ENCODE results near the gene SPDEF.

Gene SPDEF

DNA sequence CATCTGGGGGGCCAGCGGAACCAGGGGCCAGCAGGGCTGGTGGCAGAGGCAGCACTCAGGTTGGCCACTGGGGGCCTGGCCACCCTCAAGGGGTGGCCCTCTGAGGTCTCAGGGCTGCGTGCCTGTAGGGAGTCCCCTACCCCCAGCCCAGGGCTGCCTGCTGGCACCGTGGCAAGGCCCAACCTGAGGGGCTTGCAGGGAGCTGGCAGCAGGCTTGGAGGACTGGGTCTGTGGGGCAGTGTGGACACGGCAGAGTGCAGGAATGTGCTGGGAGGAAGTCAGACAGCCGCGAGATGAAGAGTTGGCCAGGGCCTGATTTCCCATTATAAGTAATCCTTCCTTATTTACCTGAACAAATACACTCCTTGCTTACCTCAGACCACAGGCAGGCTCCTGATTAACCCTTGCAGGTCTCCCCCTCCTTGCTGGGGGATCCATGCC, at the start of gene SPDEF:
SPDEF (minus strand) TSS at position 299 of the 441 bp plus-strand sequence. CDS start 11,874 bp downstream, outside the sequence.
- no peak for DNase-seq

DNA sequence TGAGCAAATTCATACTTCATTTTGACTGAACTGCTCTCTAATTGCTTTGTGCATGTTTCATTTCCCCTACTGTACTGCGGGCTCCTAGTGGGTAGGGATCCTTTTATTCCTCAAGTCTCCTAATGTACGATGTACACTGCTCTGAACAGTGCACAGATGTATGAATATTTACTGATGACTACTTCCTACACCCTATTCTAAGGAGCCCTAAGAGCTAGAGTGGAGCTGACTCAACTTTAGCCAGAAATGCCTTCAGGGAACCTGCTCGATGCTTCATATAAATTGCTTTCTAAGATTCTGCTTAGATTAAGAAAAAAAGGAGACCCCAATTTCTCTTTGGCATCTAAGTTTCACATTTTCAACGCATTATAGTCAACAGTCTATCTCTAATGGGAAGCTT, 47.6 kb upstream of the SPDEF start:
- DNase-seq: no peak

DNA sequence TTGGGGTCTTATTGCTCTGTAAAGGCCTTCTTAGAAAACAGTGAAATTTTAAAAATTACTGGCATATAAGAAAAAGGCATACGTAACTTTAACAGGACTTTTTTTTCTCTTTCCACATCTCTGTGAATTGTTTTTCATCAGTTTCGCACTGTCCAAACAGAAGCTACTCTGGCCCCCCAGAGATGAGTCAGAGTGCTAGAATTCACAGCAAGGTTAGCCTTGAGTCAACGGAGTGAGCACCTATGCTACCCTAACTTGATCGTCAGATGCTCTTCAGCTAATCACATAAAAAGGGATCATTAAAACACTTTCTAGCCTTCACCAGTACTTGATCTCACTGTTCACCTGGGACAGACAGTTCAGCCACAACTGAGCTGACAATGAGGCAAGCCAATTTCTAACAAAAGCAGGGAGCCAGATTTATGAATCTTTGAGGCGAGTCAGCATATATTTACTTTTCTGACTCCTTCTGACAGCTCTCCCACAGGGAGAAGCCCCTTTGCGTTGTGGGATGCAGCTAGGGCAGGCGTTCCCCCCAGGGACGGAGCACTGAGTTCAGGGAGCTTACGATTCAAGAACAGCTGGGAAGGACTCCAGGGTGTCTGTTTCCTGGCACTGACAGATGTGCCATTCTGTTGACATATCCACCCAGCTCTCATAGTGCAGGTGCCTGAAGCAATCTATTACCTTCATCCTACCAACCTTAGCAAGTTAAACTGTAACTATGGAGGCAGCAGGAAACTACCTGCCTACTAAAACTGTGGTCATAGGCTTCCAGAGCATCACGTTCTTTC, 46.4 kb upstream of the SPDEF start:
- DNase-seq: no peak

DNA sequence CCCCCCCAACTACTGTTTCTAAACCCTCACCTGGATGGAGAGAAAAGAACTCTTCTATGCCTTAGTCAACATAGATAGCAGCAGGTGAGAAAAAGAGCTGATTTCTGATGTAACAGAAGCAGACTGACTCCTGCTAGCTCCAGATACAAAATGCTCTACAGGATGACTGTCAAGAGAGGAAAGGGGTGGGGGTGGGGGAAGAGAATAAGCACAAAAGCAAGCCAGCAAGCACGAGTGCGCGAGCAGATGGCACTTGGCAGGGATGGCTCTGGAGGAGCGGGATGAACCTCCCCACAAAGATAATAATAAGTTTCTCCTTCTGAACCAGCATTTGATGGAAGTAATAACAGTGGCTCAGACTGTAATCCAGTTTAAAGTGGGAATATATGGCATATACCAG, 45.6 kb upstream of the SPDEF start:
- peak; percentile 54 to 76 for DNase-seq

DNA sequence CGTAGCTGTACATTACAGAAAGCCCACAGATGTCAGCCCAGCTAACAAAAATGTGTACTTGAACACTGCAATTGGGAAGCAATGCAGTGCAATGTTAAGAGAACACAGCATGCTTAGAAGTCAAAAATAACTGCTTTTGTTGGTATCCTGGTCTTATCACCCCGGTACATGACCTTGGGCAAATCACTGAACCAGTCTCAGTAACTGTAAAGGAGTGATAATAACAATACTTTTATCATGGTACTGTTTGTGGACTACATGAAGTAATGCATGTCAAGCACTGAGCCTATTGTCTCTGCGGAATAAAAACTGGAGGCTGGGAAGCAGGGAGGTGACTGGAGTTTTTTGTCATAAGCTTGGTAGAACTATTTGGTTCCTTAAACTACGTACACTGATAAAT, 44.7 kb upstream of the SPDEF start:
- no peak for DNase-seq

DNA sequence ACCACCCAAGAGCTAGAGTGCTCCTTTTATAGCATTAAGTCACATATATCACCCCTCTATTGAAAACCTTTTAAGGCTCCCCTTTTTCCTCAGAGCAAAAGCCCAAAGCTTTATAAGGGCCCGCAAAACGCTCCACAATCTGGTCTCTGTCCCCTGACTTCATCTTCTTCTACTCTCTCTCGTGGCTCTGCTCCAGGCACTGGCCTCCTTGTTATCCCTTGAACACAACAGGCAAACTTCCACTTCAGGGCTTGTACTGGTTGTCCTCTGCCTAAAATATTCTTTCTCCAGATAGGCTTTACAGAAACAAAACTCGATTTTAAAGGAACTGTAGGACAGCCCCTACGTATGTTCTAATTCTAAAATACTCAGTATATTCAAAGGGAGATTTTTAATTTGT, 44.0 kb upstream of the SPDEF start:
- no peak for DNase-seq

DNA sequence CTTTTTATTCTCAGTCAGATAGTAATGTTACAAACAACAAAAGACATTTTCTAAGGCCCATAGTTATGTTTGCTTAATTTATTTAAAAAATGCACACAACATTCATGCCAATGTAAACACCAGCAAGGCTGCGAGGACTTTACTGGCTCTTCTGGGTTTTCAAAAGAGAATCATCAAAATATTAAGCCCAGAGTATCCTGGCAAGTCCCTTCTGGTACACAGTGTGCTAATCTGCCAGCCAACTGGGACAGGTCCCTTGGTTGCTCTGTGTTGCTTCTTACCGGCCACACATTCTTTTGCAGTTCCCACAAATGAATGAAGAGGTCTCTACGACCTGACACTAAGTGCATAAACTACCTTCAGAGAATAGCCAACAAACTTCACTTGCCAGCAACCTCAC, 42.6 kb upstream of the SPDEF start:
- peak; percentile 48 to 68 for DNase-seq

DNA sequence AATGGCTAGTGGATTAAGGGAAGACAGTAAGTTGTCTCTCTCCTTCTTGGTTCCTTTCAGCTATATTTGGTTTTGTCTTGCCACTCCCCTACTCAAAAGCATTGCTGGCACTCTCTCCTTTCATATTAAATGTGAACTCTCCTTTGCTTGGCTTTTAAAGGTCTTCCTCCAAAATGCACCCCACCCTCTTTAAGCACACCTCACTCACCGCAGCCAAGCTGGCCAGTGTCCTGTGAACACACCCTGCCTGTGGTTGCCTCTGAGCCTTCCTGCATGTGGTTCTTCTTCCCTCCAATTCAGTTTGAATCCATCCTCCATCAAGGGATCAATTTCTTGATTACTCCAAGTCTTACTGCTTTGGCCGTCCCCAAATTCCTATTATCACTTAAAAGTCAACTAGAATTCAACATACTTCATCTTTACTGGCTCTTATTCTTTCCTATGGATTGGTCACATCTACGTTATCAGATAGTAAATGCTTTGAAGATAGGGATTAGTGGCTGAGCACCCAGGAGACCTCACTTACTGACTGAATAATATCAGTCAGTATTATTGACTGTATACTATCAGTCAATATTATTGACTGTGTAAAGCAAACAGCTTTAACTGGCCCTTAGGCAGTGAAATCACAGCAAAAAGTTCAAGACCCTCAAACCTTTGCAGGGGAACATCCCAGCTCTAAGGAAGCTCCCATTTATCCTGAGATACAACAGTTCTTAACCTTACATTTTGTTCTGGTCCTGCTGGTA, 41.6 kb upstream of the SPDEF start:
- DNase-seq: no peak

DNA sequence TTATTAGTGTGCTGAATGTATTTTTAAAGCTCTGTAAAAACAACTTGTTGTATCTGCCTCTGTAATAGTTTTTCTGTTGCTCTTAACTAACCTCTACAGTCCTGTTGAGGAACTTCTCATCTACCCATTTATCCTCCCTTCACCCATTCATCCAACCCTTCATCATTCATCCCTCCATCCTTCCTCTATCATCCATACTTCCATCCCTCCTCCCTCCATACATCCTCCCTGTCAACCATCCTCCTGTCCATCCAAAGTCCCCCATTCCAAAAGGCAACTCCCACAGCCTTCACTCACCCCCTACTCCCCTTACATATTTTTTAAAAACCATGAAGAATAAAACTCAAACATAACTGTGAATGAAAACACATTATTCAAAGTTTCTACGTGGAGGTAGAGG, 40.7 kb upstream of the SPDEF start:
- DNase-seq: no peak

DNA sequence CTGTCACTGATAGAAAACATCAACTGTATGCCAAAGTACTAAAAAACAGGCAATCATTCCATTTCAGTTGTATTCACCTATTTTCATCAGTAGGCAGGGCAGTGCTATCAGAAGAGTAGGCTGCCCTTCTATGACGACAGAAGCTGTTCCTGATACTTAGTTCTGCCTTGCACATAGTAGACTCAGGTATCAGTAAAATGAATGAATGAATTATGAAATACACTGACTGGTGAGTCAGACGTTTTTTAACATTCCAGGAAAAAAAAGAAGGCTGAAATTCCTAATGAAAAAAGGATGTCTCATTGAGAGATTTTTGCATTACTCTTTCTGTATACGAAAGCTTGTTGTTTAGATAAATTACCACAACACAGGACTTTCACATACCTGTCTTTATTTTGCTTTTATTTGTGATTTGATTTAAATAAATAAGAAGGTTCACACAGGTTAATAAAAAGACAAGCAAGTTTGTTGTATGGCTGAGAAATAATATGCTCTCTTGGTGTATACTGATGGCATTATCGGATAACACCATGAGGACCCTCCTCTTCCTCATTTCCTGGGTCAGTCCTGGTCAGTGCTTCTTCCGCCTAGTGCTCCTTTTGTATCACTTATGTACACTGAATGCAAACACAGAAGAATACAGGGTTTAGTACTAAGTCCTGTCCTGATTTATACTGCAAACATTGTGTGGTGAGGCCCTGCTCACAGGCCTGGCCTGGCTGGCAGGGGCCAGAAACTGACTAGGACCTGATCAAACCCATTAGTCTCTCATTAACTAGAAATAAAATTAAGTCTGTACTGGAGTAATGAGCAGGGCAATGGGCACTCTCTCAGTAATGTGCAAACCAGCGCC, 39.4 kb upstream of the SPDEF start:
- no peak for DNase-seq

DNA sequence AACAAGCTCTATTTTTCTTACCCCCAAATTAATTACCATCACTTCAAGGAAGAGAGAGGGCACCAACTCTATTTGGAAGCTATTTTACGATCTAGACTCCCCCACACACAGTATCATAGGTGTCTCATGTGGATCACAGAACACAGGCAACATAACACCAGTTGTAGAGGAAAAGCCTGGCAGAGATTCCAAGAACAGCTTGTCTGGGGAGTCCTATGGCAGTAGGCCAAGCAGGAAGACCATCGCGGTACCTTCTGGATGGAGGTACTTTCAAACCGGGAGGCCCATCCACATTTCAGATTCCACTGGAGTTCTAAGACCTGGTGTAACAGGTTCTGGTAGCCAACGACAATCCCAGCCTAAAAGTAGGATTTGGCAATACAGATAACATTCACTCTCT, 37.6 kb upstream of the SPDEF start:
- DNase-seq: peak; percentile 66 to 83

DNA sequence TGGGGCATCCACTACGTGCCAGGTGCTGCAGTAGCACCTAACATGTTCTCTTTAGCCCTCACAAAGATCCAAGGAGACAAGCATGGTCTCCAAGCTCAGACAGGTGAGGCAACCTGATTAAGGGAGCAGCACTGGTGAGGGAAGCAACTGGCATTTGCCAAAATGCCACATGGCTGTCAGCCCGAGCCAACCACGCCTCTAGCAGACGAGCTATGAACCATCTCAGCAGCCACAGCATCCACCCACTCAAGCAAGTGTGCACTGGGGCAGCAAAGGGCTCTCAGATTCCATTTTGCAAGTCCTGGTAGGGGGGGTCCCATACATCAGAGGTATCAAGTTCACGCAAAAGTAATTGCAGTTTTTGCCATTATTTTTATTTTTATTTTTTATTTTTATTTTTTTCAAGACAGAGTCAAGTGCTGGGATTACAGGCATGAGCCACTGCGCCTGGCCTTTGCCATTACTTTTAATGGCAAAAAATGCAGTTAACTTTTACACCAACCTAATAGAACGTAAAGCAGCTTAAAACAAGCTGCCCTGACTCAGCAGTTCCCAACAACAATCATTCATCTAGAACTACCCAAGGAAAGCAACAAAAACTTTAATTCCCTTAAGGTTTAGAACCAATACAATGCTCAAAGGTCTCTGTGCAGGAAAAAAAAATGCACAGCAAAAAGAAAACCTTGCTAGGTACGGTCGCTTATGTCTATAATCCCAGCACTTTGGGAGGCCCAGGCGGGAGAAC, 36.3 kb upstream of the SPDEF start:
- peak; percentile 51 to 60 for DNase-seq

DNA sequence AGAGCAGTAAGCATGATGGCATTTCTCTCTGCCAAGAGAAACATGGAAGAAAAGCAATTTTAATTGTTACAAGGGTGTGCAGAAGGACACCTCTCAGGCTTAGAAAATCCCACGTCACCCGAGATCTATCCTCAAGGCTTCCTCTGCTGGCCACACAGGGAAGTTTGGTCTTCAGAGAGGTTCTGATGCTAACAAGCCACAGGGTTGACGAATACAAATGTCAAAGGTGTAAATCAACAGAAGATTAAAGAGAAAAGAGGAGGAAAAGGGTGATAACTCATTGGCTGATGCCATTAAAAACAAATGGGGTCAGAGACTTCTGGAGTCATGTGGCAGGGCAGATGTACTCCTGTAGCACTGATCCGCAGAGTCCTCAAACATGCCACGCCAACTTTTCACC, 33.6 kb upstream of the SPDEF start:
- DNase-seq: no peak

DNA sequence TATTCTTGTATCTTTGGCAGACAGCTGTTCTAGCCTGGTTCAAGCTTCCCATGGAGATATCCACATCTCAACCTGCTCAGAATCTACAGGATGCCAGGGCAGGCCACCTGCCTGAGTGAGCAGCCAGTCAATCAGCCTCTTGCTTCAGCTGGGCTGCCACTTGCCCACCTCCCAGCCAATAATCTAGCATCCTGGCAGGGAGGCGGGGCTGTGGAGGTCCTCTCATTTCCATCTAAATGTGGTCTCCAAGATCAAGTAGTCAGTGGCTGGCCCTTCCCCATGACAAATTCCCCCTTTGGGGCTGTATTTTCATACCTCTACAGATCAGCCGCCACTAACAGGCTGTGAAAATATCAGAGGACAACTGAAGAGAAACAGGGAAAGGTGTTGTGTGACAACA, 33.0 kb upstream of the SPDEF start:
- DNase-seq: no peak

DNA sequence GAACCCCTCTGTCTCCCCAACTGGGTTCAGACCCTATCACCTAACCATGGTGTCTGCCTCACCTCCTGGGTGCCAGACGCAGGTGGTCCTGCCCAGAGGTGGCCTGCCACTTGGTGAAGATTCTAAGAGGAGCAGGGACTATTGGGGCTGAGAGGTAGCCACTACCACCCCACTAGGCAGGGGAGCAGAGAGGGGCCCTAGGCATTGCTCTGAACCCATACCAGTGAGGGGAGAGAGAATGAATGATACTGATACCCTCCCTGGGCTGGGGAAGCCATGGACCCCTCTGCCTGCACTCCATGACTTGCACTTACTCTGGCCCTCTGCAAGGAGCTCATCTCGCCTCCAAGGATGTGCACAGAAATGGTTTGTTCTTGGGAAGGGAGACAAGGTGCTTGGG, 31.7 kb upstream of the SPDEF start:
- no peak for DNase-seq

DNA sequence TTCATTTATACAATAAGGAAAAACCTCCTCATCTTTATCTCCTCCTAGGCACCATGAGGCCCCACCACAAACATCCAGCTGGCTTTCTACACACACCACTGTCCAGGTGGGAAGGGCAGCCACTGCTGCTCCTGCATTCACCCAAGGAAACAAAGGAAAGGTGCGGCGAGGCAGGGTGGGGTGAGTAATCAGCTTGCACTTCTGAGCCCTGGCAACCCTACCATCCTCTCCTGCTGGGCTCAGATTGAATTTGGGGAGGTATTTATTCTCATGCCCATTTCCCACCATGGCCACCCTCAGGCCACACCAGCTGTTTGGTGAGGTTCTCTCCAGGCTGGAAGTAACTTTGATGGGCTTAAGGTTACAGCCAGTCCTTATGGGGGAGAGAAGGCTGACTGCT, 31.2 kb upstream of the SPDEF start:
- DNase-seq: no peak

DNA sequence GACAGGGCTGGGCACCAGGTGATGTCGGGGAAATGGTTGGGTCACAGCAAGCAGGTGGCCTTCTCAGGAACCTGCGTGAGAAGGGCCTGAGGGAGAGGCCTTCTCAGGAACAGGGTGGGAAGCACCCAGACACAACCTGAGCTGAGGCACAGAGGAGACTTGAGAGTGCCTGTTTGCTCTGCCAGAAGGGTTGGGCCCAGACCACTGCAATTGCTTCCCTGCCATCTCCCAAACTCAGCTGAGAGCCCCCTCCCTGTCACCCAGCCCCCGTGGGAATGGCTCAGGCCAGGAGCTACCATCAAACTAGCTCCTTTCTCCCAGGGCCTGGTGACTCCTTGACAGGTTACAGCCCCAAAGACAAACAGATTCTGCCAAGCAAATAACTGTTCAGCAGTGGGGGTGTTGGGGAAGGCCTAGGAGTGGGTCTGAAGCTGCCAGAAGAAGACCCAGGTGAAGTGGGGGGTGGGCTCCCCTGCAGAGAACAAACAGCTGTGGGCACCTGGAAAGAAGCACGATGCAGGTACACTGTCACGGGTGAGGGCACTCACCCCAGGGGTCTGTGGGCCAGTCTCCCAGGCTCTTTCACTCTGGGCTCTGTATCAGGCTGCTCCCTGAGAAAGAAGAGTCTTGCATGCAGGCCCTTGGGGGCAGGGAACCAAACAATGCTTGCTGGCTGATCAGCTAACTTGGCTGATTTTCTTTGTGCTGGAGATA, 30.4 kb upstream of the SPDEF start:
- DNase-seq: no peak

DNA sequence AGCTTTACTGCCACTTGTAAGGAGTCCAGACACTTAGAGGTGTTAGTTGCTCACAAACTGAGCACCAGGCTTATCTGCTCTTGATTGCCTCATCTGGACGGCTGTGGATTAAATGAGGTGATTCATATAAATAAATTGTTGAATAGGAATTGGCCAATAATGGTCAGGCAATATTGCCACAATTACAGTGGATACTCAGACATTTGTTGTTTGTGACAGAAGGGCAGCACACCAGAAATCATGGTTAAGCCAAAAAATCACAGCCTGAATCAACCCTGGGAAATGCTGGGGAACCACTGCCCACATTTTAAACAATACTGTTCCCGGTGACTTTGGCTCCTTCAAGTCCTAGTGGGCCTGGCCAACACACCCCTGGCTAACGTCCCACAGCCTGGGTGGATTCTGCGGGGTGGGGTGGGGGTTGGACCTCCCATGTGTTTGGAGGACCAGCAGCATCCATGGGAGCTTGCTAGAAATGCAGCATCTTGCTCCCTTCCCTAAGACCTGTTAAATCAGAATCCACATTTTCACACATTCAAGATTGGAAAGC, 29.5 kb upstream of the SPDEF start:
- DNase-seq: no peak

DNA sequence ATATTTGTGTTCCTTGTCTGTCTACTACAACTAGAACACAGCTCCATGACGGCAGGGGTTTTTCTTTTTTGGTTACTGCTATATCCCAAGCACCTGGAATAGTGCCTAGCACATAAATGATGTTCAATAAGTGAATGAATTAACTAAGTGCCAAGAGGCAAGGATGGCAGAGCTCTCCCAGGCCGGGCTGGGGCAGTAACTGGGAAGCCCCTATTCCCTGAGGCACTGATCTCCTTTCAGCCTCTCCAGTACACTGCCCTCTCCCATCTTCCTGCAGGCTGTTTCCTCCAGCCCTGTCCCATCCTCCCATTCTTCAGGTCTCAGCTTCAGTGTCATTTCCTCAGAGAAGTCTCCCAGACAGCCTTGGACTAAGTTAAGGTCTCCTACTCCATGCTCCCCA, 29.0 kb upstream of the SPDEF start:
- no peak for DNase-seq

DNA sequence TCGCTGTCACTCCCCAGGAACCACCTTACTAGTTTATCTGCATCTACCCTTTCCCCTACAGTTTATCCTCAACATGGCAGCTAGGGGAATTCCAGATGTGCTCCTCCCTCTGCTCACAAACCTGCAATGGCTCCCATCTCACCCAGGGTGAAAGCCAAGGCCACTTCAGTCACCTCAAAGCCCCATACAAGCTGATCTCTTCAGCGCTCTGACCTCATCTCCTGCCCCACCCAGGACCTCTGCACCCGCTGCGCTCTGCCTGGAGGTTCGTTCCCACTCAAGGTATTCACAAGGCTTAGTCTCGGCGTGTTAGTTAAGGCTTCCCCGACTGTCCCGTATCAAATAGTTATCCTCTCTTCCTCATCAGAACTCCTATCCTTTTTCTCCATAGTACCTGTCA, 28.6 kb upstream of the SPDEF start:
- no peak for DNase-seq

DNA sequence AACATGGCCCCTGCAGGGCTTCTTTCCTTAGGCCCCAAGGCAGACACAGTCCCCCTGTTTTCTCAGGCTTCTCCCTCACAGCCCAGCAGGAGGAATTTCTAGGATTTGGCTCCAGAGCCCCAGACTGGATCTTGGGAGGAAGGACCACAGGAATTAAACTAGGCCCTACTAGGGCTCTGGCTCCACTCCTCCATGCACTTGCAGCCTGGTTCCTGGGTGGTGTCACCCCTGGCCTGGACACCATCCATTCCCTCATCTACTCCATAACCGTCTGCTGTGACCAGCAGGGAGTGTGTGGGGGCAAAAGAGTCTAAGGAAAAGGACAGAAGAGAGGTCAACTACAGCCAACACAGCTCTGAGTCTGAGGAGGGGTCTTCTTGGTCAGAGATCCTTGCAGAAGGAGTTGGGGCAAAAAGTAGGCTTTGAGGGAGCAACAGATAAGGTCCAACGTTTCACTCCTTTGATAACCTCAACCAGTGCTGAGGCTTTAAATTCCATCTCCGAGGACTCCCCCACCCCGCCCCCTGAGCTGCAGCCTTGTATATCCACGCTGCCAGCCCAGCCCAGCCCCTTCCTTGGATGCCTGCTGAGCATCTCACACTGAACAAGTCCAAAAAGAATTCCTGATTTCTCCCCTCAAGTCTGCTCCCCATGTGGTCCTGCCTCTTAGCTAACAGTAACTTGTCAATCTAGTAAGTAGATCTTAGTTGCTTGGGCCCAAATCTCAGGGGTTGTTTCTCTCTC, 27.9 kb upstream of the SPDEF start:
- DNase-seq: no peak
